ENCODE measurements around the gene SCUBE1. TPM values are rescaled to one million over a fixed set of nuclear protein-coding genes. Genes with fewer than 3 reads are reported as not detected.

Gene SCUBE1
- total RNA-seq, 2 donors from 2014 or later, result 0.04 to 0.16 TPM

DNA sequence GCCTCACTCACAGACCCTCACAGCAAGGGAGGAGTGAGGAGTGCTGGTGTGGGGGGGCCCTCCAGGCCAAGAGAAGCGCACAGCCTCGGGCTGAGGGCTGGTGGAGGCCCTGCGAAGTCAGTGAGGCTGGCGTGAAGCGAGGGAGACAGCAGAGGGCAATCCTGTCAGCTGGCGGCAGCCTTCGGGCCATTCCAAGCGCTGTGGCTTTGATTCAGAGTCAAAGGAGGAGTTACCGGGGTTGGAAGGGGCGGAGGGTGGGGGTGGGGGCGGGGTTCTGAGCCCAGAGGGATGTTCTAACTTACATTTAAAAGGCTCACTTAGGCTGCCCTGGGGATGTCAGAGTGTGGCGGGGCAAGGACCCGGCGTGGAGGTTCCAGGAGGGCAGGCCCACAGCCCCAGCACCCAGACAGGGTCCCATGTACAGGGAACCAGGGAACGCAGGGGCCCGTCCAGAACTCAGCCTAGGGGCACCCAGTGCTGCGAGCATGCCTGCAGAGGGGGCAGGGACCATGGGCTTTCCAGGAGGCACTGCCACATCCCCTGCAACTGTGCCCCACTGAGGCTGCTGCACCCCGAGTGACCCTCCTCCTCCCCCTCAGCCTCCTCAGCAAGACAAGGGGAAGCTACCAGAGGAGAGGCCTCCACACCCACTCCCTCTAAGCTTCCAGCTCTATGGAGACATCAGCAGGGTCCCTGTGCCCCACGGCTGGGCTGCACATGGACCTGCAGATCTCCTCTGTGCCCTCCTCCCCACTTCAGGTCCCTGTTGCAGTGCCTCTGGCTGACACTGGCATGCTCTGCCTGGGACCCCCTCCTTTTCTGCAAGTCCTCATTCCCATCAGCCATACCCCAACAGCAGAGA, 116.6 kb downstream of the SCUBE1 start:
- TF ChIP-seq, protein P1, sequence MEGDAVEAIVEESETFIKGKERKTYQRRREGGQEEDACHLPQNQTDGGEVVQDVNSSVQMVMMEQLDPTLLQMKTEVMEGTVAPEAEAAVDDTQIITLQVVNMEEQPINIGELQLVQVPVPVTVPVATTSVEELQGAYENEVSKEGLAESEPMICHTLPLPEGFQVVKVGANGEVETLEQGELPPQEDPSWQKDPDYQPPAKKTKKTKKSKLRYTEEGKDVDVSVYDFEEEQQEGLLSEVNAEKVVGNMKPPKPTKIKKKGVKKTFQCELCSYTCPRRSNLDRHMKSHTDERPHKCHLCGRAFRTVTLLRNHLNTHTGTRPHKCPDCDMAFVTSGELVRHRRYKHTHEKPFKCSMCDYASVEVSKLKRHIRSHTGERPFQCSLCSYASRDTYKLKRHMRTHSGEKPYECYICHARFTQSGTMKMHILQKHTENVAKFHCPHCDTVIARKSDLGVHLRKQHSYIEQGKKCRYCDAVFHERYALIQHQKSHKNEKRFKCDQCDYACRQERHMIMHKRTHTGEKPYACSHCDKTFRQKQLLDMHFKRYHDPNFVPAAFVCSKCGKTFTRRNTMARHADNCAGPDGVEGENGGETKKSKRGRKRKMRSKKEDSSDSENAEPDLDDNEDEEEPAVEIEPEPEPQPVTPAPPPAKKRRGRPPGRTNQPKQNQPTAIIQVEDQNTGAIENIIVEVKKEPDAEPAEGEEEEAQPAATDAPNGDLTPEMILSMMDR (IDR thresholded peaks at IDR 0.05), result no peak
- H3K4me3 ChIP-seq, result no peak overlapping the region
- no peaks in the 10 kb centered on the region for H3K36me3 ChIP-seq
- peaks cover 0 to 3% of the 10 kb centered on the region in 2 donors for H3K27me3 ChIP-seq
- H3K9me3 ChIP-seq, result no peaks in the 10 kb centered on the region
- no peak overlapping the region for H3K27ac ChIP-seq
- no peak for DNase-seq (ENCODE audit: low spot score)
- peaks cover 0 to 12% of the 10 kb centered on the region in 2 donors for H3K4me1 ChIP-seq

DNA sequence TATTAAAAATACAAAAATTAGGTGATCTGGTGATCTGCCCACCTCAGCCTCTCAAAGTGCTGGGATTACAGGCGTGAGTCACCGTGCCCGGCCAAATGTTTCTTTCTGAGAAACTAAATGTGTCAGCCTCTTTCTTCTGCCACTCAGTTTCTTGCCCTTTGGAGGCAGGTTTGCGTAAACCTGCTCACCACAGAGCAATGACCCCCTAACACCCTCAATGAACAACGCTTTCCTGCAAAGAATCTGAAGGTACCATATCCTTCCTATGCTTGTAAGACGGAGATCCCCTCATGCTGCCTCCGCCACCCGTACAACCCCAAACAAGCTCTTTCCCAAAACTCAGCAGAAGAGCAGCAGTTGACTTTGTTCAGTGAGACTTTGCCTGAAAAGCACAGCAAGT, 117.6 kb downstream of the SCUBE1 start:
- Histone ChIP-seq H3K36me3 (no peaks in the 10 kb centered on the region), H3K9me3 (no peaks in the 10 kb centered on the region), H3K4me3 (no peak overlapping the region), H3K27ac (no peak overlapping the region), H3K27me3 (no peaks in the 10 kb centered on the region), H3K4me1 (peaks cover 0 to 14% of the 10 kb centered on the region in 2 donors)
- DNase-seq (ENCODE audit: low spot score), result no peak
- TF ChIP-seq, protein P1 (IDR thresholded peaks at IDR 0.05), result no peak

DNA sequence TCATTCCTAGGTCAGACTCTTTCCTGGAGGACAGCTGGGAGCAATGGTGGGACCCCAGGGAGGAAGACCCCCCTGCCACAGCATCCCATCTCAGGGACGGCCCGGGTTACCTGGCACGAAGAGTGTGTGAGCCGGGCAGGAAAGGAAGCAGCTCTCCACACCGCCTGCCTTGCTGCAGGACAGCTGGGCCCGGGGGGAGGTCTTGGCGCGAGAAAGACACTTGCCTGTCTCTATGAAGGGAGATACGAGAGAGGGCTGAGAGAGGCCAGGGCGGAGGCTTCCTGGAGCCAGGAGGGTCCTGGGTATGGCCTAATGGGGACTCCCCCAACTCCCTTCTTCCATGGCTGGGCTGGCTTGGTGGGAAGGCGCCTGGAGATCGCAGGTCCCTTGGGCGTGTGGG, 120.2 kb downstream of the SCUBE1 start:
- Histone ChIP-seq H3K4me1 (peaks cover 0 to 14% of the 10 kb centered on the region in 2 donors), H3K27me3 (no peaks in the 10 kb centered on the region), H3K36me3 (no peaks in the 10 kb centered on the region), H3K9me3 (no peaks in the 10 kb centered on the region), H3K4me3 (no peak overlapping the region), H3K27ac (no peak overlapping the region)
- DNase-seq (ENCODE audit: low spot score), result no peak
- TF ChIP-seq, protein P1 (IDR thresholded peaks at IDR 0.05), result no peak

DNA sequence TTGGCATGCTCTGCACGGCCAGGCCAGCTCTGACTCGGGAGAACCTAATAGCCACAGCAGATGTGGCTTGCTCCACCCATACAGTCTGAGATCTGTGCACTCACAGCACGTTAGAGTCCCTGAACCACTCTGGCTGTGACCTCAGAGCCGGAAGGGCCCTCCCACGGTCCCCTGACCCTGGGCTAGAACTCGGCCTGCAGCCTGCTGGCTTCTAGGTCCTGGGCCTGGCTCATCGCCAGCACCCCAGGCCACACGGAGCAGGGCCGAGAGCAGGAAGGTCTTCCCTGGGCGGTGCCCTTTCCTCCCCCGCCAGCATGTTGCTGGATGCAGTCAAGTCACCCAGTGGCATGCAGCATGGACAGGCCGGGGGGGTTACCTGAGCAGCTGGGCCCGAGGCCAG, 120.9 kb downstream of the SCUBE1 start:
- H3K9me3 ChIP-seq, result no peaks in the 10 kb centered on the region
- no peak overlapping the region for H3K4me3 ChIP-seq
- H3K4me1 ChIP-seq, result peaks cover 0 to 14% of the 10 kb centered on the region in 2 donors
- no peaks in the 10 kb centered on the region for H3K27me3 ChIP-seq
- H3K36me3 ChIP-seq, result no peaks in the 10 kb centered on the region
- TF ChIP-seq, protein P1 (IDR thresholded peaks at IDR 0.05), result no peak
- DNase-seq (ENCODE audit: low spot score), result no peak
- no peak overlapping the region for H3K27ac ChIP-seq

DNA sequence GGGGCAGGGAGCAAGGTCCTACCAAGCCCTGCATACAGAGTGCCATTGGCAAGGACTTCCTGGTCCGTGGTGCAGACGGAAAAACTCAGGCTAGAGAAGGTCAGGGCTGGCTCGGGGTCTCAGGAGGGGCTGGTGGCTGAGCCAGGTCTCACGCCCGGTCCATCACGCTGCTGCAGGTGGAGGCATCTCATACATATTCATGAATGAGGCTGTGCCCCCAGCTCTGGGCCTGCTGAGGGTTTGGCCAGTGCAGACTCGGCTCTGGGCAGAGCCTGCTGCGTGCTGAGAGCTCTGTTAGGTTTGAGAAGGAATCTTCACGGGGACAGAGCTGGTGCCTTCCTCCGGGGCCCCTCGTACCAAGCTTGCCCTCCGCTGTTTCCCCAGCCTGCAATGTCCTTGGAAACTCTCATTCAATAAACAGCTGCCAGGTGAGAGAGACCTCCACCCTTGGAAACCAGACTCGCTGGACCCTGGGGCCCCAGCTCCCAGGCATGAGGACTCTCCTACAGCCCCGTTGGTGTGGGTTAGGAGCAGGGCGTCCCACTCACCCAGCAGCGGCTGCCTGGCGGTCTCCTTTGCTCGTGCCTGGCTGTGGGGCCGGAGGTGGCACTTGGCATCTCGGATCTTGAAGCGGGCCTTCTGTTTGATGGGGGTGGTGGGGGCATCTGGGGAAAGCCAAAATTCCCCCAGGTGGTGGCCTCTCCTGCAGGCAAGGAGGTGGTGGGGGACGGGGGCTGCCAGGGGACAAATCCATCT, 122.4 kb downstream of the SCUBE1 start:
- H3K4me3 ChIP-seq, result no peak overlapping the region
- no peaks in the 10 kb centered on the region for H3K27me3 ChIP-seq
- H3K9me3 ChIP-seq, result no peaks in the 10 kb centered on the region
- H3K36me3 ChIP-seq, result no peaks in the 10 kb centered on the region
- peaks cover 0 to 14% of the 10 kb centered on the region in 2 donors for H3K4me1 ChIP-seq
- TF ChIP-seq, protein P1 (IDR thresholded peaks at IDR 0.05), result no peak
- no peak for DNase-seq (ENCODE audit: low spot score)
- no peak overlapping the region for H3K27ac ChIP-seq

Measured in right atrium auricular region (tissue), 2 donors.